NCI-H1092 treated with DMSO at 0.1 percent for 48 hours (cell line): ENCODE results near the gene NUP43.
A peak's percentile ranks its signal among the peaks of the same experiment; 100 is the strongest.
"Not testable (repeated sequence)": the region's sequence is repeated elsewhere in the genome, so short reads cannot be mapped to it uniquely, and the experiment has no call there.

Experiments
- DNase-seq: peaks from one replicate; lab custom pipeline; 2025; lab: John Stamatoyannopoulos, UW

NUP43 gene

DNA sequence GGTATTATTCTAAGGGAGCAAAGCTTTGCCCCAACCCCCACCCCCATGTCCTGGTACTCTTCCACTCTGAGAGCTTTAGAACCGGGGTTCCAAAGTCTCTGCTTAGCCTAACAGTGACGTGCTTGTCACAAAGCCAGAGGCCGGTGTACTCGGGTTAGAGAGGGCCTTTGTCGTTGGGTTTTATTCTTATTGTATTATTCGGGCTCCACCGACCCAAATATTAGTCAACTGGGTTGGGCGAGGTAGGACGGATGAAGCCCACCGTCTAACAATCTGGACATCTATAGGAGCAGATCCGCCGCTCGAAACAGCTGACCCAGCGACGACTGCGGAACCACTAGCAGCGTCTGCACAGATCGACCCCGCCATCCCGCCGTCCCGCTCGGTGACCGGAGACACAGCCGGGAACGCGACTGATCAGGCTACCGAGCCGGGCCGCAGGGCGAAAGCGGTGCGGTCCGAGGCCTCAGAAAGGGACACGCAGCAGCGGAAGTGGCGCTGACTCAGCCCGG lies 2.8 kb upstream of the NUP43 start:
- not testable (repeated sequence) for DNase-seq

DNA sequence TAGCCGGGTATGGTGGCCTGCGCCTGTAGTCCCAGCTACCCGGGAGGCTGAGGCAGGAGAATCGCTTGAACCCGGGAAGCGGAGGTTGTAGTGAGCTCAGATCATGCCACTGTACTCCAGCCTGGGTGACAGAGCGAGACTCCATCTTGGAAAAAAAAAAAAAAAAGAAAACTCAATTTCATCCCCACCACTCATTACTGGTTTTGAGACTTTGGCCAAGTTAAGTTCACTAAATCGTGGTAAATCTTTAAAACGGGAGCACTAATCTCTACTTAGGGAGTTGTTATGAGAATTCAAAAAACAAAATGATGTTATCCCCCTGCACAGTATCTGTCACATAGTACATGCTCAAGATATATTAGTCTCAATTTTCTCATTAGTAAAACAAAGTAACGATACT lies 1.1 kb downstream of the NUP43 start:
- not testable (repeated sequence) for DNase-seq

DNA sequence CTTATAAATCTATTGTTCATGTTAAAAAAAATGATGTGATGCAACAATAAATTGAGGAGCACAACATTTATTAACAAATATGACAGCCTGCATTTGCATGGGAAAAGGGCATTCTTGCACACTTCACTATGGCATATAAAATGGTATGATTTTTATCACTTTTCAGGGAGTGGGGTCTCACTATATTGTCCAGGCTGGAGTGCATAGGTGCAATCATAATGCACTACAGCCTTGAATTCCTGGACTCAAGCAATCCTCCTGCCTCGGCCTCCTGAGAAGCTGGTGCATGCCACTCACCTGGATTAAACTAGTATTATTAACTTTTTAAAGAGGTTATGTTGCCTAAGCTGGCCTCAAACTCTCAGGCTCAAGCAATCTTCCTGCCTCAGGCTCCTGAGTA lies 11.4 kb downstream of the NUP43 start:
- no peak for DNase-seq

DNA sequence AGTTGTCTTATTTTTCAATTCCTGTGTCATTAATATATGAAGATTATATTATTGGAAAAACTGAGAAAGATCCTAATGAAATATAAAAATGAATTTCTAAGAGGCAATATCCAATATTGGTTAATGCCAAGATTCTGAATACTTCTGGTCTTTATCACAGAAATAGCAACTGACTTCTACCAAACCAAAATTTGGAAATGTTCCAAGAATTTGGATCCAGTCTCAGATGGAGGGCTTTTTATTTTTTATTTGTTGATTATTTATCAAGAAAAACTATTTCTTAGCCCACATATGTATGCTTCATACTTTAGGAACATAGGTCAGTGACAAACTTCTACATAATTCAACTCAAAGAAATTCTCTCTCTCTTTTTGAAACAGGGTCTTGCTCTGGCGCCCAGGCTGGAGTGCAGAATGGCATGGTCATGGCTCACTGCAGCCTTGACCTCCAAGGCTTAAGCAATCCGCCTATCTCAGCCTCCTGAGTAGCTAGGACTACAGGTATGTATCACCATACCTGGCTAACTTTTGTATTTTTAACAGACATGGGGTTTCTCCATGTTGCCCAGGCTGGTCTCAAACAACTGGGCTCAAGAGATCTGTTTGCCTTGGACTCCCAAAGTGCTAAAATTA lies 13.1 kb downstream of the NUP43 start:
- no peak for DNase-seq

DNA sequence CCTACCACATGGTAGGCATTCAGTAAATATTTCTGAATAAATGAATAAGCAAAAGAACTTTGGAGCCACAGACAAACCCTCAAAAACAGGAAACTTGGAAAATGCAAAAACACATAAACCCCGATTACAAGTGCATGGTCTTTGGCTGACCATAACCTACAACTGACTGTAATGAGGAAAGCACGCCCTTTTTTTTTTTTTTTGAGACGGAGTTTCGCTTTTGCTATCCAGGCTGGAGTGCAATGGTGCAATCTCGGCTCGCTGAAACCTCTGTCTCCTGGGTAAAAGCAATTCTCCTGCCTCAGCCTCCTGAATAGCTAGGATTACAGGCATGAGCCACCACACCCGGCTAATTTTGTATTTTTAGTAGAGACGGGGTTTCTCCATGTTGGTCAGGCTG lies 16.5 kb downstream of the NUP43 start:
- DNase-seq, result no peak

DNA sequence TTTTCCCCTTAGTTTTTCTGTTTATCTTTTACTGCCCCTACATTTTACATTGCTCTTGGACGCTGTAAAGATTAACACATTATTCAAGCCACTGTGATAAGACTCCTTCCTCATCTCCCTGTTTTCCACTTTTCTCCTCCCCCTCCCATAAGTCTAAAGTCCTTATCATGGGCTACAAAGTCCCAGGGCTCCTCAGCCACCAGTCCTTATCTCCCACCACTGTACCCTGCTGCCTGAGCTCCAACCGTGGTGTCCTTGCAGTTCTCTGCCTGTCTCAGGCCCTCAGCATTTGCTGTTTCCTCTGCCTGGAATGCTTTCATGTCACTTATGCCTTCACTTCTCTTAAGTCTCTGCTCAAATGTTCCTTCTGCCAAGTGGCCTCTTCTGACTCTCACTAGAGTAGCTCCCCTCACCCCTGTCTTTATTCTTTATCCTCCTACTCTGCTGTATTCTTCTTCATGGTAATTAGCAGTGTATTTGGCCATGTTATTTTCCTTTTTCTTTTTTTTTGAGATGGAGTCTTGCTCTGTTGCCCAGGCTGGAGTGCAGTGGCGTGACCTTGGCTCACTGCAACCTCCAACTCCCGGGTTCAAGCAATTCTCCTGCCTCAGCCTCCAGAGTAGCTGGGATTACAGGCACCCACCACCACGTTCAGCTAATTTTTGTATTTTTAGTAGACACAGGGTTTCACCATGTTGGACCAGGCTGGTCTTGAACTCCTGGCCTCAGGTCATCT lies 17.7 kb downstream of the NUP43 start:
- DNase-seq, result no peak

DNA sequence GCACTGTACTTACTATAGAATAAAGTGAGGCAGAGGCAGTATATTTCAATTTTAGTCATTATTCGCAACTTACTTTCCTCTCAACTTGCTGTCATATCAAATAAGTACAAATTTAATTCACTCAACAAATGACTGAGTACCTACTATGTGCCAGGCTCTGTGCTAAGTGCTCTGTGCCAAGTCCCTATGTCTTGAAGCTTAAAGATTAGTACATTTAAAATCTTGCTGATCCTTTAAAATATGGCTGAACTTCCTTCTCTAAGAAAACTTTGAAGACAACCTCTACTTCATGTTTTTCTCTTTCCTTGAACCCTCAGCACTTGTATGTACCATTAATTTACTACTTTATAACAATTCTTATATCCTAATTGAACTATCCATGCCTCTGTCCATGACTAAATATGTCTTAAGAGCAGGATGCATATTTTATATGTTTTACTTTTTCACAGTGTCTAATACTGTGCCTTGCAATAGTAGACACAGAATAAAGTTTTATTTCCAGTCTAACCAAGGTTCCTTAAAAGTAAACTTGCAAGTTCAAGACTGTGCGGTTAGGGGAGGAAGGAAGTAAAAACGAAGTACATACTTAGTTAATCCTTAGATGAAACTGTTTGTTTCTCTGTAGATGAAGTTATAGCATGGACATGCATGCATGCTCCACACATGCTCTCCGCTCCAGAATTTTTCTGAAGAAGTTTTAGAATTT lies 18.4 kb downstream of the NUP43 start:
- no peak for DNase-seq

DNA sequence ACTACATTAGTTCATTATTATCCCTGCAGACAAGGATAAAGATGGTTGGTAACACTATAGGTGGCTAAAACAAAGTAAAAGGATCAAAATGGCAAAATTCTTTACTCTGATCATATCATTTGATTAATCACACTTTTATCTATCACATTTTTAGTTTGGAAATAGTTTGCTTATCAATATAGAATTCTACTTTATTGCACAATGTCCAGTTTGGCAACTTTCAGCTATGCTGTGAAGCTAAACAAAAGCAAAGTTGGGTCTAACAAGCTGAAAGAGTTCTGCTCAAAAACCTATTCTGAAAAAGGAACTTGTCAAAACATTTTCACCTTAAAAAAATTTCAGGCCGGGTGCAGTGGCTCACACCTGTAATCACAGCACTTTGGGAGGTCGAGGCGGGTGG lies 20.5 kb downstream of the NUP43 start:
- DNase-seq, result no peak

DNA sequence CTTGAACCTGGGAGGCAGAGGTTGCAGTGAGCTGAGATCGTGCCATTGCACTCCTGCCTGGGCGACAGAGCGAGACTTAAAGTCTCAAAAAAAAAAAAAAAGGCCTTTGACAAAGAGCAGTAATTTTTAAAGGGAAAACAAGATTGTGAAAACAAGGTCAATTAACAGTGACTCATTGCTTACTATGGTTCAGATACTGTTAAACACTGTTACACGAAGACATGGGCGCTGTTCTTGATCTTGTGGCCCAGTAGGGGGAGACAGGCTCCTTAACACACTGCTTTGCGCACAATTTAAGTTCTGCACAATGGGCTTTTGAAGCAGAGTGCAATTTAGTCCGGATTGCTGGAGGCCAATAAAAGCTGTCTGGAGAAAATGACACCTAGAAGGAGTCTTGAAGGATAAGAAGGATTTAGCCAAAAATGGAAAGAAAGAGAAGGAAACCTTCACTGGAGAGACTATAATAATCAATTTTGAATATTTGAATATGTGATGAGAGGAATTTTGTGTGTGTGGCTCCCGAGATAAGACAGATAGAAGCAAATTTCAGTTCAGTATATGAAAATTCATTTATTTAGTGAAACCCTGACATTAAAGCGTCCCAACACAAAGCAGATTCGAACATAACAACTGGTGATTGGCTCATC lies 22.4 kb downstream of the NUP43 start:
- DNase-seq, result no peak

DNA sequence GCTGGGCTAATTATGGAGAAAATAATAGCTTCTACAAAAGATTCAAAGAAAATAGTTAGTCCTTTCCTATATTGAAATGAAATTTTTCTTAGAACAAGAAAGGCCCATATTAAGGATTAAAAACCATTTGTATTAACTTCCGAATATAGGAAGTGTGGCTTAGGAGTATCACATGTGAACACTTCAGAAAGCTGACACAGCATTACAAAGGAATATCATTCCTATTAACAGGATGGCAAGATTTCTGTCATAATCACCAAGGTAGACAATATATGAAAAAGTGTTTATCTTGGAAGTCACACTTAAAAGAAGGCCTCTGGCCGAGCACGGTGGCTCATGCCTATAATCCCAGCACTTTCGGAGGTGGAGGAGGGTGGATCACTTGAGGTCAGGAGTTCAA lies 23.1 kb downstream of the NUP43 start:
- DNase-seq, result no peak

DNA sequence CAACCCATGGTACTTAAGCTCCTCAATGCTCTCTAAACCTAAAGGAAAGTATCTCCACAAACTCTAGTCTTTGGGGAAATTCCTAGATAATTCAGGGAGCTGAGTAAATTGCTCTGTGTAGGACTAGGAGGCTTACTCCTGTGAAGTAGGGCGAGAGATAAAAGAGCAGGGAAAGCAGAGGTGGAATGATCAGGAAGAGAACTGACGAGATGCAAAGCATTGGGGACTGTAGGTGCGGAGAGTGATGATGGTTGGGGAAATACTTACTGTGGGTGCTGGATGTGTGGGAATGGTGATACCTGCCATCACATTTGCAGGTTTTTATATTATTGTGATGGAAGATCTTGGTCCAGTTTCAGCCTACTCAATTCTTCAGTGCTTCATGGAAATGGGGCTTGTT lies 26.8 kb downstream of the NUP43 start:
- DNase-seq, result no peak

DNA sequence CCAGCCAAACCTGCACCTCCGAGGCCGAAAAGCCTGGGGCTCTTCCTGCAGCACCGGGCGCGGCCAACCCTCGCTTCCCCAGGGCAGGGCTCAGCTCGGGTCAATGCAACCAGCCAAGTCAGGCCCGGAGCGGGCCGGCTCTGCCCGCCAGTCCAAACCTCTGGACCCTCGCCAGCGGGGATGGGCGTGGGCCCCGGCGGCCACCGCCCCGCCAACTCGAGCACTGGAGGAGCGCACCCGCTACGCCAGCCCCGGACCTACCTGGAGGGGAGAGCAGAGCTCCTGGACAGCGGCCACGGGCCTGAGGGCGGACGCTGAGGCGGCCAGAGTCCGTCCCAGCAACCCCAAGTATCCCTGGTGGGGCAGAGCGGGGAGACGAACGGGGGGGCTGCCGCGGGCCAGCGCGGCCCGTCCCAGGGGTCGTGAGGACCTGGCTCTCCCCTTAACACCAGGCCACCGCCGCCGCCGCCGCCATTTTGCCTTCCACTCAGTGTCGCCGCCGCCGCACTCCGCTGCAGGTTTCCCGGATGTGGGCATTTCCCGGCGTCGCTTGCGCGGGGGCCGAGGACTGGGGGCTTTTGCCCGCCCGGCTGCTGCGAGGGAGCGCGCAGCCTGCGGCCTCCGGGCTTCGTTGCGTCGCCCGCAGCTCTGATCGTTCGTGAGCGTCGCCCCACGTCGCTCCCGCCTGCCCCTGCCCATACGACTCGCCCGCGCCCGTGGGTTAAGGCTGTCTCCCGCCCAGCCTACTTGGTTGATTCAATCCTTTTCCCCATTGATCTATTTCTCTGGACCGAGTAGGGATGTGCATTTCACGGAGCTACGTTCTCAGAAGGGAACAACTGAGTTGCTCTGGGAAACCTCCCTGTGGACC lies 28.5 kb downstream of the NUP43 start, which contains the start of gene LATS1:
LATS1 (minus strand) TSS at position 514 of the 871 bp plus-strand sequence. CDS start 15,975 bp downstream, outside the sequence.
- DNase-seq, result peak; percentile 88

DNA sequence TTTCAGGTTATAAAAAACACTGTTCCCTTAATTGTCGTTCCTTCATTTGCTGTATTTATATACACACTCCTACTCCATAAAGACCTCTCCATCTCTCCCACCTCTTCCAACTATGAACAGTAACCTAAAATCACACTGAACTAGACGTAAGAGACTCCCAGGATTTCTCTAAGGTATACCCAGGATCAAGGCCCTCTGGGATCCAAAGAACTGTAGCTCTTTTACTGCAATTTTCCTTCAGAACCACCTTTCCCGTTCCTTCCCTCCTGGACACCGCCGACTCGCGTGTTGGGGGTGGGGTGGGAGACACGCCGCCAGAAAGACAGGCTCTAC lies 29.1 kb downstream of the NUP43 start:
- DNase-seq, result no peak

DNA sequence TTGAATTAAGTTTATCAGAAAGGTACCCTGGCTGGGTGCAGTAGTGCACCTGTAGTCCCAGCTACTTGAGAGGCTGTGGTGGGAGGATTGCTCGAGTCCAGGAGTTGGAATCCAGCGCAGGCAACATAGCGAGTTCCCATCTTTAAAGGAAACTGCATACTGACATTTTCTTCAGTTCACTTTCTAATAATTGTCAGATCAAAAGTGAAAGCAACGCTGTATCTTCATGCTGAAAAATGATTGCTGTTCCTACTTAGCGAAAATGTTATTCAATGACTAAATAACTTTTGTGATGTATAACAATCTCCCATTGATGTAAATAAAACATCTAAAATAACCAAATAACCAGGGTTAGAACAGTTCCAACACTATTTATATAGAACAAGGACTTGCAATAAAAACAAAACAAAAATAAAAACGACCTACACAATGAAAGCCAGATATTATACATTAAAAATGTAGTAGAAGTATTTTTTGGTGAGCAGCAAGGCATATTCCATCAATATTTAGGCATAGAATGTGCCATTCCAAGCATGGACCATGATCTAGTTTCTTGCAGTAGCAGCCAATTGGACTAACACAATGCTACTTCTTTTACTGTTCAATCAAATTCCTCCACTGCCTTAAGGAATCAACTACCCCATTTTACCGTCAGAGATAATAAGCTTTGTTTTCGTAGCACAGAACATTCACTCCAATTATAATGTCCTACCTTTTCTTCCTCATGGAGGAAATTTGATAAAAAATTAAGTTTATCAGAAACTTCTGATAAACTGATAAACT lies 30.0 kb downstream of the NUP43 start:
- DNase-seq, result no peak

DNA sequence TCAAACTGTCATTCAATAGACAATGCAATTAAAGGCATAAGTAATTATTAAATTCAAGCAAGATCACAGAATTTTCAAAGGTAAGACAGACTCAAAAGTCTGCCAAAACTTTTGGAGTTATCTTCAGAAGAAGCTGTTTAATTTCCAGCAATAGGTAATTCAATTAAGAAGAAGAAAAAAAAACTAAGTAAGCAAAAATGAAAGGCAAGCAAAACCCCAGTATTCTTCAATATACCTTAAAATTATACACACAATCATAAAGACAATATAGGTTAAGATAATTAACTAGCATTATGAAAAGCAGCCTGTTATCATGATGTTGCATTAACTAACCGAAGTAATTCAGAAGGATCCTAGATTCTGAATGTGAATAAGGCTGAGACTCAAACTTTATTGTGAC lies 31.9 kb downstream of the NUP43 start:
- no peak for DNase-seq

DNA sequence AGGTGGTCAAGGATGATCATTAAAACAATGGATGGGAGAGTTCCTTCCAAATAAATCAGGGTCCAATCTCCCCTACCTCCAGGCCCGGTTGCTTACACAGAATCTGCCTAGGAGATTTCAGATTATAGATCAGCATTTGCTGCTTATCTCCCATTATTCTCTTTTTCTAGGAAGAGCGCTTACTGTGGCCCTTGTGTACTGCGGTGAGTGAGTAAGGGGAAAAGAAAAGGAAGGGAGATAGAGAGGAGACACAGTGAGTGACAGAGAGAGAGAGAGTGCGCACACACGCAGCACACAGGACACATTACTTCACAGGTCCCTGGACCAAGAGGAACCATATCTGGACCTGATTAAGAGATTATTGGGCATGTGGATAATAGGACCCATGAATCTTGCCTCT lies 34.6 kb downstream of the NUP43 start:
- DNase-seq, result no peak

DNA sequence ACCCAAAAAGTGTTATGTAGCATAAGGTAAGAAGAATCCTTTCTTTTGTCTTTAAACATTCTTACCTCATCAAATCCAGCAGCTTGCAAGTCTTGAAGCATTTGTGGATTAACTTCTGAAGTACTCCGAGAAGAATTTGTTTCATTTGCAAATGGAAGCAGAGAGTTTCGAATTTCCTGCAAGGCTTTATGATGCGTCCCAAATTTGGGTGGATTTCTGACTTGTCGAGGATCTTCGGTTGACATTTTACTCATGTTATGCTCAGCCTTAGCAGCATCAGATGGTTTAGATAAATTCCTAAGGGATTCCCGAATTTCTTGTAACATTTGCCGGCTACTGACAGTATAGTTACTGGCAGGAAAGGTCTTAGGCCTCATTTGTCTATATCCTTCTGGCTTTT lies 44.6 kb downstream of the NUP43 start:
- no peak for DNase-seq

DNA sequence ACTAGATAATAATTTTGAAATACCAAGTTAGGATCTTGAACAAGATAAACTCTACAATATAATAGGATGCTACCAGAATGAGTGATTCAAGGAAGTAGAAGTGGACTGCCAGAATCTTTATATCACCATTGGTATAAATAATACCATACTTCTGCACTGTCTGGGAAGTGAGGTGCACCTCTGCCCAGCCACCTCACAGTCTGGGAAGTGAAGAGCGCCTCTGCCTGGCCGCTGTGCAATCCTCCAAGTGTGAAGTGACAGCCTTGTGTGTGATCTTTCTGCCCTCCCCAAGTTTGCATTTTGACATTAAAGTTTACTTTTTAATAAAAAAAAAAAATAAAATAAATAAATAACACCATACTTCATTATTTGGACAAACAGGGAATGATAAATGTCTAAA lies 47.2 kb downstream of the NUP43 start:
- DNase-seq, result no peak

DNA sequence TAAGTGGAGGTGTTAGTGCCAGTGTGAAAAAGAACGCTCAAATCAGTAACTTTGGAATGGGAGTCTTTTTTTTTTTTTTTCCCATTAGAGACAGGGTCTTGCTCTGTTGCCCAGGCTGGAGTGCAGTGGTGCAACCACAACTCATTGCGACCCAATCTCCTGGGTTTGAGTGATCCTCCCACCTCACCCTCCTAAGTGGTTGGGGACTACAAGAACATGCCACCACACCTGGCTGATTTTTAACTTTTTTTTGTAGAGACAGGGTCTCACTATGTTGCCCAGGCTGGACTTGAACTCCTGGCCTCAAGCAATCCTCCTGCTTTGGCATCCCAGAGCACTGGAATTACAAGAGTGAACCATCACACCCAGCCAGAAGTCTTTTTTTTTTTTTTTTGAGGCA lies 48.2 kb downstream of the NUP43 start:
- DNase-seq, result no peak

DNA sequence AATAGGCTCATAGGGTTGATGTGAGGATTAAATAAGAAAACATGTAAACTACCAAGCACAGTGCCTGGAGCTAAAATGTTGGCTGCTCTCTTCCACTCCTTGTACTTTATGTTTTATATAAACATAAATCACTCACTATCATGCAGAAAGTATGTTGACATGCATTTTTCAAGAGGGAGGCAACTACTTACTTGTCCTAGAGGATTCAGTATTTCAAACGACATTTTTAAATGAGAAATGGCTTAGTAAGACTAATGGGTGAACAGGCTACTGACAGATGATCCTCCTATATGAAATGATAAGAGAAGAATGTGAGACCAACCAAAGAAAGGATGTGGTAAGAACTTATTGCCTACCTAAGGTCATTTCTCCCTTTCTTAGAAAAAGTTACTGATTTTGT lies 49.4 kb downstream of the NUP43 start:
- no peak for DNase-seq

DNA sequence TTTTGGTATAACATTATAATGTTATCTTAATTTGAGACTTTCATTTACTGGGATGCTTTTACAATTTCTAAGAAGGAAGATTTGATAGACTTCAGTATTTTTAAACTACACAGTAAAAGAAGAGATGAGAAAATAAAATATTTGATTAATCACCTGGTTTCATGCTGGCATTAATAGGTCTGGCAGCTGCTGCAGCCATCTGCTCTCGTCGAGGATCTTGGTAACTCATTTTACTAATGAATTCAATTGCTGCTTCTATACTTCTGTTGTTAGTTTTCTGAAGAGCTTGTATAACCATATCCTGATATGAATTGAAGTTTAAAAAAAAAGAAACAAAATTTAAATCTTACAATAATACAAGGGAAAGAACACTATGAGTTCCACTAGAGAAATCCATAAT lies 51.4 kb downstream of the NUP43 start:
- no peak for DNase-seq
